HepG2 (cell line): ENCODE data around the gene KIF22. TPM values are rescaled to one million over a fixed set of nuclear protein-coding genes. Genes with fewer than 3 reads are reported as not detected.

Experiments used
- DBP ChIP-seq: sonication (generic); formaldehyde crosslinking; IDR thresholded peaks from 2 replicates; pipeline ENCODE4 v1.4.0; 2020; ENCODE audit warnings: missing genetic modification reagents; ENCODE audit errors: not compliant biosample characterization
- HIC2 ChIP-seq: sonication (generic); formaldehyde crosslinking; IDR thresholded peaks from 2 replicates; pipeline ENCODE4 v1.9.0; 2022; ENCODE audit warnings: low read depth, missing genetic modification reagents
- HOXA3 ChIP-seq: sonication (generic); formaldehyde crosslinking; IDR thresholded peaks from 2 replicates; pipeline ENCODE4 v1.5.0; 2020; ENCODE audit warnings: missing genetic modification reagents
- LBX2 ChIP-seq: sonication (generic); formaldehyde crosslinking; IDR thresholded peaks from 2 replicates; pipeline ENCODE4 v1.5.0; 2020; ENCODE audit warnings: missing genetic modification reagents, mild to moderate bottlenecking, borderline replicate concordance
- MLLT10 ChIP-seq: sonication (generic); formaldehyde crosslinking; IDR thresholded peaks from 2 replicates; pipeline ENCODE4 v1.4.0; 2020; ENCODE audit warnings: missing genetic modification reagents
- NRL ChIP-seq: sonication (generic); formaldehyde crosslinking; IDR thresholded peaks from 2 replicates; pipeline ENCODE4 v1.5.0; 2020; ENCODE audit warnings: missing genetic modification reagents, mild to moderate bottlenecking, moderate library complexity, borderline replicate concordance
- PHF8 ChIP-seq: sonication (generic); formaldehyde crosslinking; IDR thresholded peaks from 2 replicates; pipeline ENCODE4 v1.5.0; 2020; ENCODE audit warnings: missing genetic modification reagents
- REL ChIP-seq: sonication (generic); formaldehyde crosslinking; conservative IDR thresholded peaks from 2 replicates; pipeline ENCODE4 v1.8.0; 2022; ENCODE audit warnings: mild to moderate bottlenecking, missing genetic modification reagents, moderate library complexity
- SIX4 ChIP-seq: sonication (generic); formaldehyde crosslinking; IDR thresholded peaks from 2 replicates; pipeline ENCODE4 v1.4.0; 2020; ENCODE audit warnings: missing genetic modification reagents
- SMYD3 ChIP-seq: sonication (generic); formaldehyde crosslinking; IDR thresholded peaks from 2 replicates; pipeline ENCODE4 v1.8.1; 2023; ENCODE audit warnings: mild to moderate bottlenecking, missing genetic modification reagents
- SP5 ChIP-seq: IDR thresholded peaks from 2 replicates; pipeline ENCODE4 v1.6.1; 2016; ENCODE audit warnings: low read depth, borderline replicate concordance
- SSRP1 ChIP-seq: IDR thresholded peaks from 2 replicates; pipeline ENCODE4 v1.6.1; 2016; ENCODE audit warnings: control low read depth
- YEATS4 ChIP-seq: sonication (generic); formaldehyde crosslinking; IDR thresholded peaks from 2 replicates; pipeline ENCODE4 v1.4.0; 2020; ENCODE audit warnings: missing genetic modification reagents, borderline replicate concordance
- ZBTB20 ChIP-seq: sonication (generic); formaldehyde crosslinking; IDR thresholded peaks from 2 replicates; pipeline ENCODE4 v1.8.1; 2023; ENCODE audit warnings: missing genetic modification reagents, low read depth, mild to moderate bottlenecking, borderline replicate concordance
- ZBTB3 ChIP-seq: sonication (generic); formaldehyde crosslinking; IDR thresholded peaks from 2 replicates; pipeline ENCODE4 v1.4.0; 2020; ENCODE audit warnings: low read depth, mild to moderate bottlenecking, moderate library complexity, missing genetic modification reagents, borderline replicate concordance
- ZFX ChIP-seq: sonication (generic); formaldehyde crosslinking; IDR thresholded peaks from 2 replicates; pipeline ENCODE4 v1.4.0; 2020; ENCODE audit warnings: mild to moderate bottlenecking, low read depth, missing genetic modification reagents, moderate library complexity
- ZNF224 ChIP-seq: sonication (generic); formaldehyde crosslinking; IDR thresholded peaks from 2 replicates; pipeline ENCODE4 v1.5.0; 2020; ENCODE audit warnings: mild to moderate bottlenecking, missing genetic modification reagents
- ZNF30 ChIP-seq: sonication (generic); formaldehyde crosslinking; IDR thresholded peaks from 2 replicates; pipeline ENCODE4 v1.5.0; 2020; ENCODE audit warnings: mild to moderate bottlenecking, missing genetic modification reagents
- ZNF503 ChIP-seq: sonication (generic); formaldehyde crosslinking; IDR thresholded peaks from 2 replicates; pipeline ENCODE4 v1.4.0; 2020; ENCODE audit warnings: missing genetic modification reagents
- ZNF605 ChIP-seq: sonication (generic); formaldehyde crosslinking; IDR thresholded peaks from 2 replicates; pipeline ENCODE4 v1.8.0; 2022; ENCODE audit warnings: mild to moderate bottlenecking, missing genetic modification reagents
- ZNF768 ChIP-seq: sonication (generic); formaldehyde crosslinking; IDR thresholded peaks from 2 replicates; pipeline ENCODE4 v1.4.0; 2020; ENCODE audit warnings: missing genetic modification reagents
- ZNF772 ChIP-seq: sonication (generic); formaldehyde crosslinking; IDR thresholded peaks from 2 replicates; pipeline ENCODE4 v1.5.0; 2020; ENCODE audit warnings: mild to moderate bottlenecking, missing genetic modification reagents
- ZSCAN25 ChIP-seq: sonication (generic); formaldehyde crosslinking; IDR thresholded peaks from 2 replicates; pipeline ENCODE4 v1.8.0; 2022; ENCODE audit warnings: mild to moderate bottlenecking, missing genetic modification reagents
- ZSCAN9 ChIP-seq: IDR thresholded peaks from 2 replicates; pipeline ENCODE4 v1.6.1; 2016; ENCODE audit warnings: borderline replicate concordance
- polyA plus RNA-seq, 8 experiments: library from polyadenylated mRNA; depleted of rRNA in 3 of 8; stranded (reverse) in 7 of 8; unstranded in 1 of 8; fragments of >200 nt; fragmentation: Illumina TruSeq in 4 of 8; extraction: Trizol in 4 of 8; gene quantifications; 2 replicates each; pipeline versions ENCODE4 v1.2.1 to v1.2.3, GENCODE V29; 2011 to 2016; ENCODE audit warnings: low read depth in 4 of 8, missing spikeins in 1 of 8, mixed read lengths in 1 of 8; ENCODE audit not compliant: insufficient read depth in 1 of 8
- total RNA-seq, 5 experiments: library from RNA; depleted of rRNA; stranded (reverse); fragments of >200 nt; fragmentation: Illumina TruSeq; extraction: Trizol; gene quantifications; 2 replicates each; pipeline ENCODE4 v1.2.3, GENCODE V29; 2016; ENCODE audit warnings: low read depth in 1 of 5

The KIF22 gene
- total and polyA plus RNA-seq, 2 of the 13 experiments (the other 11 are each of a cell fraction or from before 2014, with no cell fraction given): 95.8 to 118 TPM

- TF ChIP-seq SIX4 (no peak), SMYD3 (CRISPR knock-in tag) (no peak), DBP (CRISPR knock-in tag) (no peak), HOXA3 (CRISPR knock-in tag) (peak; percentile 62), MLLT10 (CRISPR knock-in tag) (no peak), ZNF224 (CRISPR knock-in tag) (0 out of 2 replicates have a peak, but pooled peaks have one; percentile 3), ZSCAN9 (CRISPR knock-in tag) (no peak), ZNF605 (CRISPR knock-in tag) (no peak; the same call in 1 of the 2 replicates), HIC2 (peak; percentile 48; the same call in 1 of the 2 replicates), ZBTB20 (CRISPR knock-in tag) (peak; percentile 69; the same call in 1 of the 2 replicates), ZNF30 (CRISPR knock-in tag) (no peak), LBX2 (CRISPR knock-in tag) (no peak), SP5 (no peak), REL (CRISPR knock-in tag) (no peak), SSRP1 (CRISPR knock-in tag) (peak; percentile 74; the same call in 1 of the 2 replicates), ZFX (peak; percentile 65), ZNF768 (peak; percentile 65; the same call in 1 of the 2 replicates), ZSCAN25 (CRISPR knock-in tag) (no peak; the same call in none of the 2 replicates), YEATS4 (no peak; the same call in 1 of the 2 replicates), ZNF503 (CRISPR knock-in tag) (peak; percentile 76; the same call in 1 of the 2 replicates), ZNF772 (CRISPR knock-in tag) (no peak; the same call in 1 of the 2 replicates), ZBTB3 (CRISPR knock-in tag) (no peak), NRL (CRISPR knock-in tag) (no peak; the same call in 1 of the 2 replicates), PHF8 (CRISPR knock-in tag) (peak; percentile 62; the same call in 1 of the 2 replicates)
Observed at GRCh38 chr16:29811170-29811895, 20.8 kb downstream of the KIF22 start (continued).
